ENCODE data around the gene OR2S2. TPM values are rescaled to one million over a fixed set of nuclear protein-coding genes. Genes with fewer than 3 reads are reported as not detected.
"Not testable (repeated sequence)": the region's sequence is repeated elsewhere in the genome, so short reads cannot be mapped to it uniquely, and the experiment has no call there.

The OR2S2 gene
- total RNA-seq, 1 donor from 2014 or later: not detected

- intact Hi-C loops (cut with micrococcal nuclease): not testable (repeated sequence)
Measured at GRCh38 chr9:35934069-35934468, 23.9 kb downstream of the OR2S2 start.

- intact Hi-C loops (cut with micrococcal nuclease): no loop called here
Measured at GRCh38 chr9:35933550-35934067, 24.3 kb downstream of the OR2S2 start.

GRCh38 chr9:35932735-35933134, 25.2 kb downstream of the OR2S2 start:
- intact Hi-C loops (cut with micrococcal nuclease): no loop called here

GRCh38 chr9:35930989-35931388, 27.0 kb downstream of the OR2S2 start:
- intact Hi-C loops (cut with micrococcal nuclease): no loop called here

- intact Hi-C loops (cut with micrococcal nuclease): no loop called here
Measured at GRCh38 chr9:35930521-35930920, 27.4 kb downstream of the OR2S2 start.

GRCh38 chr9:35929453-35929718, 28.6 kb downstream of the OR2S2 start:
- intact Hi-C loops (cut with micrococcal nuclease): no loop called here

GRCh38 chr9:35928591-35929452, 29.1 kb downstream of the OR2S2 start:
- intact Hi-C loops (cut with micrococcal nuclease): no loop called here

- intact Hi-C loops (cut with micrococcal nuclease): no loop called here
Measured at GRCh38 chr9:35923927-35924763, 33.8 kb downstream of the OR2S2 start.

- intact Hi-C loops (cut with micrococcal nuclease): no loop called here
Measured at GRCh38 chr9:35923598-35923926, 34.4 kb downstream of the OR2S2 start.

- intact Hi-C loops (cut with micrococcal nuclease): no loop called here
Measured at GRCh38 chr9:35920051-35920620, 37.8 kb downstream of the OR2S2 start.

GRCh38 chr9:35919212-35920008, 38.5 kb downstream of the OR2S2 start:
- intact Hi-C loops (cut with micrococcal nuclease): no loop called here

- intact Hi-C loops (cut with micrococcal nuclease): no loop called here
Measured at GRCh38 chr9:35918780-35919179, 39.2 kb downstream of the OR2S2 start.

- intact Hi-C loops (cut with micrococcal nuclease): no loop called here
Measured at GRCh38 chr9:35917261-35917660, 40.7 kb downstream of the OR2S2 start.

- intact Hi-C loops (cut with micrococcal nuclease): no loop called here
Measured at GRCh38 chr9:35915681-35916294, 42.2 kb downstream of the OR2S2 start.

- intact Hi-C loops (cut with micrococcal nuclease): no loop called here
Measured at GRCh38 chr9:35914301-35914807, 43.6 kb downstream of the OR2S2 start.

- intact Hi-C loops (cut with micrococcal nuclease): not testable (repeated sequence)
Measured at GRCh38 chr9:35913429-35913828, 44.5 kb downstream of the OR2S2 start.

- intact Hi-C loops (cut with micrococcal nuclease): no loop called here
Measured at GRCh38 chr9:35912791-35913400, 45.1 kb downstream of the OR2S2 start.

- intact Hi-C loops (cut with micrococcal nuclease): no loop called here
Measured at GRCh38 chr9:35911690-35912089, 46.3 kb downstream of the OR2S2 start.

- intact Hi-C loops (cut with micrococcal nuclease): no loop called here
Measured at GRCh38 chr9:35910613-35911359, 47.2 kb downstream of the OR2S2 start.
